CD1c-positive myeloid dendritic cell (primary cell): ENCODE measurements around the gene FBF1.
"Not testable (repeated sequence)": the region's sequence is repeated elsewhere in the genome, so short reads cannot be mapped to it uniquely, and the experiment has no call there.

Experiments used
- DNase-seq: peaks from one replicate; pipeline ENCODE4 v3.0.0-alpha.2; 2016; ENCODE audit errors: extremely low spot score

Gene FBF1

DNA sequence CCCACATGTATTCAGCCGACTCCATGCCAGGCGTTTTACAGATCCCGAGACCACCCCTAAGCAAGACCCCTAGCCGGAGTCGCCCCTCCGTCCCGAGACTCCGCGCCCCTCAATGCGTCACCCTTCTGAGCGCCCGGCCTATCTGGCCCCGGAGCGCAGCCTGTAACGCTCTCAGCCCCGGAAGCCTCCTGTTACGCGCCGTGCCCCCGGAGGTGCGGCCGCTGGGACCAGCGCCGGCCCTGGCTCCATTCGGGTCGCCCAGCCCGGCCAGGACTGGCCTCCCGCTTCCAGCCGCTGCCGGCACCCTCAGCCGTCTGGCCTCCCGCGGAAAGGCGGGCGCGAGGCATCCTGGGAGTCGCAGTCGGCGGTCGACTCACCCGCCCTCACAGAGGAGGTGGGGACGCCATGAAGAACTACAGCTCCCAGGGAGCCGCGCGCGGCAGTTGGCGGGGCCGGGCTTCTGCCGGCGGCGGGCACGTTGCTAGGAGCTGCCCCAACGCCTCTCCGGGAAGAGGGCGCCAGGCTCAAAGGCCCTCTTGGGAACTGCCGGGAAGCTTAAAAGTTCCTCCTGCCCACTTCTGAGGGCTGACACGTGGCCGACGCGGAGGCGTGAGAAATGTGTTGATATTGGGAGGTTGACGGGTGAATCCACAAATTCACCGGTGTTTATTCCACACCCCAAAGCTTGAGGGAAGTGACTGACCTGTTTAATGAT lies at the start of gene FBF1:
TSS of gene FBF1 (minus strand) at position 316 of the 715 bp plus-strand sequence. CDS start 2,893 bp downstream, outside the sequence.
- peak; percentile 96 for DNase-seq

GRCh38 chr17:75987041-75987440 lies 46.2 kb upstream of the FBF1 start:
- no peak for DNase-seq

DNA sequence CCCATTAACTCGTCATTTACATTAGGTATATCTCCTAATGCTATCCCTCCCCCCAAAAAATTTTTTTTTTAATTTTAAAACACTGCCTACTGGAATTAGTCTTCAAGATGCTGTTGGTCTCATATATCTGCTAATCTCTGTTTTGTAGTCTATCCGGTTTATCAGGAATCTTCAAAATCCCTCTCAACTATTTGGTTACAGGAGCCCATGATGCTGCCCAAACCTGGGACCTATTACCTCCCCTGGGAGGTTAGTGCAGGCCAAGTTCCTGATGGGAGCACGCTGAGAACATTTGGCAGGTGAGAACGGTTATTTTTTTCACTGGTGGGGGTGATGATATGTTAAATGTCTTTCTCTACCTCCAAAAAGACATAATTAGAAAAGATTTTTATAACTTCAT lies 45.1 kb upstream of the FBF1 start:
- no peak for DNase-seq

GRCh38 chr17:75983501-75984181 lies 42.8 kb upstream of the FBF1 start:
- DNase-seq: peak; percentile 42

- no peak for DNase-seq
Observed at GRCh38 chr17:75981019-75981615, 40.3 kb upstream of the FBF1 start.

GRCh38 chr17:75980188-75981018 lies 39.6 kb upstream of the FBF1 start:
- no peak for DNase-seq

DNA sequence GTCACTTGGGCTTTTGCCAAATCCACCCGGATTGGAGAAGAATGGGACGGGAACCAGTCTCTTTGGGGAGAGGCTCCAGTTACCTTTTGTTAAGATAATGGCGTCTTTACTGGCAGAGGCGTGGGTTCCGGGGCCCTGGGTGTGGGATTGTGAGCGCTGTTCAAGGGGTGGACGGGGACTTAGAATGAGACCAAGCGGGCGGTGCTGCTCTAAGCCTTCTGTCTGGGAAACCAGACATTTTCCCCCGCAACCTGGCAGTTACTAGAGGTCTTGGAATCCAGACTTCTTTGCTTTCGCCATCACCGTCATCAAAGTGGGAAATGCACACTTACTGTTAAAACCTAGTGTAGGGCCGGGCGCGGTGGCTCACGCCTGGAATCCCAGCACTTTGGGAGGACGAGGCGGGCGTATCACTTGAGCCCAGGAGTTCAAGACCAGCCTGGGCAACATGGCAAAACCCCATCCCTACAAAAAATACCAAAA lies 38.9 kb upstream of the FBF1 start:
- DNase-seq: no peak

DNA sequence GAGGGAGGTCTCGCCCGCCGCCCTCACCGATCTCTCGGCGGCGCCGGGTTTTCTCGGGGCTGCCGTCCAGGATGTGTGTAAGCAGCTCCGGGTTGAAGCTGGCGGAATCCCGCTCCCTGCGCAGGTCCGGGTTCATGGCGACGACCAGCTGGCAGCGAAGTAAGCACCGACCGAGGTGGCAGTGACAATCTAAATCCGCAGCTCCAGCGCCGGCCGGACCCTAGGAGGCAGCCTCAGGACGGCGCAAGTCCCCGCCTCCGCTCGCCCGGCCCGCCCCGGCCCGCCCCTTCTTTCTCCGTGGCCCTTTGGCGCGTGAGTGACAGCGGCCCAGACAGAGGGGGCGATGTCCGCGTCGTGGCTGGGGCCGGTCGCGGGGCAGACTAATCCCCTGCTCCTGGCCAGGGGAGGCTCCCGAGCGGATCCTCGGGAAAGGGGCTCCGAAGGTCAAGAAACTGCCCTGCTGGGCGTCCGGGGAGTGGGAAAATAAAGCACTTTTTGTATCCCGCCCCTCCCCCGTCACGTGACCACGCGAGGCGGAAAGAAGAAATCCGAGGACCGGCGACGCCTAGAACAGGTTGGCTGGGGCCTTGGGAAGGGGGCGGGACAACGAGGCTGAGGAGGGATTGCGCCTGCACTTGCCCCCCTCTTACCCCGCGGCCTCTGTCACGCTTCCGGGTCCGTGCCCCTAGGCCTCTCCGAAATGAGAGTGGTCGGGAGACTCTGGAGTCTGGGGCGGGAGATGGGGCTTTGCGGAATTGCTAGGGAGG lies 38.3 kb upstream of the FBF1 start, which contains the start of the genes ACOX1 and TEN1:
TSS of gene ACOX1 (minus strand) at position 229 of the 767 bp plus-strand sequence. CDS start at position 136, 93 bp downstream.
TSS of gene TEN1 (plus strand) at position 303 of the 767 bp plus-strand sequence. CDS start 6,953 bp downstream, outside the sequence.
- peak; percentile 95 for DNase-seq

DNA sequence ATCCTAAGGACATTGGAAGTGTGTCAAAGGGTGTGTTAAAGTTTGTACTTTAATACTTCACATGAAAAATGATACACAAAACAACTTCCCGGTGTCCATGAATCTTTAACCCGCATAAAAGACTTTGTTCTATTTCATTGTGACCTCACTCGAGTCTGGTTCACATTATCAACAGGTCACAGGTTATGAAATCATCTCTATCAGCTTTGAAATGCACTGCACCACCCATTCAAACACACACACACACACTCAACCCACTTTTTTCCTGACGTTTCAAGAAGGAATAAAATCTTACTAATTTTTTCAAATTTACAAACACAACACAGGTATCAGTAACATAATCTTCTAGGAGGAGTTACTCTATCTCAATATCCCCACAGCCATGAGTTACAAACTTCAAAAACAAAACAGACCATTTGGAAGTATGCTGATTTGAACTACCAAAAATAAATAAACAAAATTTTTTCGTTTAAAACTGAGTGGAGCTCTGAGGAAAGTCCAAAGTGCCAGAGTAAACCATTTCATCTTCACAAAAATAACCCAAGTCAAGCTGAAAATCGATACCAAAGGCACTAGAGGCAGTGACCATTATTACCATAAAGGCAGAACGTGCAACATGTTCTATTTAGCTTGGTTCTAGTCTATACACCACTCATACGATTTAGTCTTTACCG lies 35.5 kb upstream of the FBF1 start:
- no peak for DNase-seq

DNA sequence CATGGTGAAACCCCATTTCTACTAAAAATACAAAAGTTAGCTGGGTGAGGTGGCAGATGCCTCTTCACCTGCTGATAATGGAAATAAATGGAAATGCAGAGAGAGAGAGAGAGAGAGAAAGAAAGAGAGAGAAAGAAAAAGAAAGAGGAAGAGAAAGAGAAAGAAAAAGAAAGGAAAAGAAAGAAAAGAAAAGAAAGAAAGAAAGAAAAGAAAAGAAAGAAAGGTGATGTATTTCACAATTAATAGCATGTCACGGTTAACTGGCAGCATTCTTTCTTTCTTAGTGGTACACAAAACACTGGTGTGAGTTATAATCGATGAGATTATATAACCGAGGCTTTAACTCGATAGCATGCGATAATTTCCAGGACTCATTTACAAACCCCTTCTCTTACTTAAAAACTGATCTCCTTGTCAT lies 34.9 kb upstream of the FBF1 start:
- DNase-seq: no peak

- DNase-seq: not testable (repeated sequence)
Observed at GRCh38 chr17:75975187-75975586, 34.3 kb upstream of the FBF1 start.

DNA sequence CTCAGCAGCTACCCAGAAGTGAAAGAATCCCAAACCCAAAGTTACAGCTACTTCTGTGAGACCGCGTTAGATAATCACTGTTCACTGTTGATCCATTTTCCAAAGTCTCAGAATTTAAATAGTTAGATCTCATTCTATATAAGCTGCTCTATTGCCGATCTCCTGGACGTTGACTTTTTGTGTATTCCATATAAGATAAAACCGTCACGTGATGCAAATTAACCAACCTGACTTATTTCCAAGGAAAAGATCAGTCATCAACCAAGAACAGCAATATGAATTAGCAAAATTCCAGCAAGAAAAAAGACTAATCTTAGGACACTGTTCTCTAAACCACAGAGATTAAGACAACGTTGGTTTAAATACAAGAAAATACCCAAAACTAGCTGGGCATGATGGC lies 29.8 kb upstream of the FBF1 start:
- no peak for DNase-seq

- DNase-seq: peak; percentile 35
Observed at GRCh38 chr17:75970011-75970523, 29.2 kb upstream of the FBF1 start.

GRCh38 chr17:75969044-75969443 lies 28.2 kb upstream of the FBF1 start:
- not testable (repeated sequence) for DNase-seq

GRCh38 chr17:75965468-75965867 lies 24.6 kb upstream of the FBF1 start:
- no peak for DNase-seq

DNA sequence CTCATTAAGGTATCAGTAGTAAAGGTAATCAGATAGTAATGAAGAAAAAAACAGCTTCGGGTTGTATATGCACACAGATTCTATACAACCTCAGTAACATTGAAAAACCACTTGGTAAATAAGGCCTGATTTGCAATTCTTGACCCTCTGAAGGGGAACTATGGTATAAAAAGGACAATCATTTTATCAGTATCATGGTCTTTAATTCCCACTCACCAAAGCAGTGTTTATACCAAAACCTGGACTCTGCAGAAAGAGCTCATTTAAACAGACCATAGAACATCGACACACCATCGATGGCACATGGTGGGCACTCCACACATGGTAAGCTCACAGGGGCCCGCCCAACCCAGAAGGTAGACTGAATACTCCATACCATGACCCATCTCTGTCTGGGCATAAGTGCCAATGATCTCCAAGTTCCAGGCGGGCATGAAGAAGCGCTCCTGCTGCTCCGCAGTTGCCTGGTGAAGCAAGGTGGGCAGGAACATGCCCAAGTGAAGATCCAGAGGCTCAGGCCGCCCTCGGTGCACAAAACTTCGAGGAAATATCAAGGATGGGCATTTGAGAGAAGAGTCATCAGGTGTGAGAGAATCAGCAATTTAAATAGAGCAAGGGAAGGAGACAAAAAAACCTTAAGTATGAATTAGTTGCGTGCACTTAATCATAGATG lies 19.1 kb upstream of the FBF1 start:
- no peak for DNase-seq

DNA sequence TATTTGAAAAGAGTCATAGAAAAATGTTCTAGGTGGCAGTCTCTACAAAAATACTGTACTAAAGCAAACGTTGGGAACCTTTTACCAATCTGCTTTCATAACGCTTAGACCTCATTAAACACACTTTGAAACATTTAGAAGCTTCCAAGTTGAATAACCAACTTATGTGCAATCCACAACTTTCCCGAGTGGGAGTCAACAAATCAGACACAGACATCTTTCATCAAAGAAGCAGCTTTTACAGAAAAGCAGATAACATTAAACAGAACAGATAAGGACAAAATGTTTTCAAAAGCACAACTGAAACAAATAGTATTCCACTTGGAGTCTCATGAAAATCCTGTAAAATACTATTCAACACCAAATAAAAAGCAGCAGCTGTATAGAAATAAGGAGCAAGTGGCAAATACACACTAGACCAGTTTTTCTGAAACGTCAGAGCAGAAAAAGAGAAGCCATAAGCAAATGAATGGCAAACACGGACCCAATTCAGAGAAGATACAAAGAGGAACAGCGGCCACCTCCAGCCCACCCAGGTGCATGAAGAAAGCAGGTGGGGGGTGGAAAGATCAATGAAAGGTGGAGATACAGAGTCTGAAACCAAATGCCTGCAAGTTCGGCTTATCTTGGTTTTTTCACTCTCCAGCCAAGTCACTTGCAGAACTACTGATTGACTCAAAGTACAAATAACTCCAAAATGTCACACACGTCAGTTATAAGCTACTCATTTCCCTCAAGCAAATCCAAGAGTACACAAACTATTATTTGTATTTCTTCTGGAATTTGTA lies 18.4 kb upstream of the FBF1 start:
- no peak for DNase-seq

- no peak for DNase-seq
Observed at GRCh38 chr17:75950855-75951554, 10.2 kb upstream of the FBF1 start.
